Measurements from ENCODE around the gene PITPNM3. TPM values are rescaled to one million over a fixed set of nuclear protein-coding genes. Genes with fewer than 3 reads are reported as not detected.

PITPNM3 gene
- total RNA-seq, 1 donor from 2014 or later: 15.6 TPM

DNA sequence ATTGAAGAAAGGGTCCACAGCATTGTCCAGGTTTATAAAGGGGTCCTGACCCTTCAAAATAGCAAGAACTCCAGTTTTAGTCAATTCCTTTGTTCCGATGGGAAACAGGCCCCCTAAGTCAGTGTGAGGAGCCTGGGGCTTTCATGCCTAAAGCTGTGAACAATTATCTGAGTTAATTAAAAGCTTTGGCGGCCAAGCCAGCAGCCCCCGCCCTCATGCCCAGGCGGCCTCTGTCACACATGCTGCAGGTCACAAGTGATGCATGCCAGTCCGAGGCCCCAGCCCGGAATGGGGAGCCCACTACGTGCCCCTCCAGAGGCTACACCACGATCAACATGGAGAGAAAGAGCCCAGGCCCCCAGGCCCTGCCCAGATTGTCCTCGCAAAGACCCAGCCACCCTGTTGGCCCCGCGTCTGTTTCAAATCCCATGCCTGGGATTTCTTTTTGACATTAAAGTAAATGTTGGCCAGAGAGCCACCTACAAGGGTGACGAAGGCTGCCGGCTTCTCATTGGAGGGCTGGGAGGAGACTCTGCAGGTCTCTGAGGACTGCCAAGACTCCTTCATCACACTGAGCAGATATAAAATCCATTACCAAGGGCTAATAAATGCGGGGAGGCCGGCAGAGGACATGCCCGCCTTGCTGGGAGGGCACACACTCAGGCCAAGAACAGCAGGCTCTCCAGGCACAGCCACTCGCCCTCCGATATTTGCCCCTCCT is 14.5 kb upstream of the PITPNM3 start:
- Histone ChIP-seq H3K4me1 (peaks cover 14% of the 10 kb centered on the region), H3K9me3 (no peaks in the 10 kb centered on the region), H3K36me3 (no peaks in the 10 kb centered on the region), H3K27ac (no peak overlapping the region), H3K27me3 (no peaks in the 10 kb centered on the region), H3K4me3 (no peak overlapping the region)
- ATAC-seq (no peak), DNase-seq (no peak)
- TF ChIP-seq, protein P1, sequence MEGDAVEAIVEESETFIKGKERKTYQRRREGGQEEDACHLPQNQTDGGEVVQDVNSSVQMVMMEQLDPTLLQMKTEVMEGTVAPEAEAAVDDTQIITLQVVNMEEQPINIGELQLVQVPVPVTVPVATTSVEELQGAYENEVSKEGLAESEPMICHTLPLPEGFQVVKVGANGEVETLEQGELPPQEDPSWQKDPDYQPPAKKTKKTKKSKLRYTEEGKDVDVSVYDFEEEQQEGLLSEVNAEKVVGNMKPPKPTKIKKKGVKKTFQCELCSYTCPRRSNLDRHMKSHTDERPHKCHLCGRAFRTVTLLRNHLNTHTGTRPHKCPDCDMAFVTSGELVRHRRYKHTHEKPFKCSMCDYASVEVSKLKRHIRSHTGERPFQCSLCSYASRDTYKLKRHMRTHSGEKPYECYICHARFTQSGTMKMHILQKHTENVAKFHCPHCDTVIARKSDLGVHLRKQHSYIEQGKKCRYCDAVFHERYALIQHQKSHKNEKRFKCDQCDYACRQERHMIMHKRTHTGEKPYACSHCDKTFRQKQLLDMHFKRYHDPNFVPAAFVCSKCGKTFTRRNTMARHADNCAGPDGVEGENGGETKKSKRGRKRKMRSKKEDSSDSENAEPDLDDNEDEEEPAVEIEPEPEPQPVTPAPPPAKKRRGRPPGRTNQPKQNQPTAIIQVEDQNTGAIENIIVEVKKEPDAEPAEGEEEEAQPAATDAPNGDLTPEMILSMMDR (IDR thresholded peaks at IDR 0.05): no peak
- intact Hi-C loops (cut with DNase I): no loop called here

DNA sequence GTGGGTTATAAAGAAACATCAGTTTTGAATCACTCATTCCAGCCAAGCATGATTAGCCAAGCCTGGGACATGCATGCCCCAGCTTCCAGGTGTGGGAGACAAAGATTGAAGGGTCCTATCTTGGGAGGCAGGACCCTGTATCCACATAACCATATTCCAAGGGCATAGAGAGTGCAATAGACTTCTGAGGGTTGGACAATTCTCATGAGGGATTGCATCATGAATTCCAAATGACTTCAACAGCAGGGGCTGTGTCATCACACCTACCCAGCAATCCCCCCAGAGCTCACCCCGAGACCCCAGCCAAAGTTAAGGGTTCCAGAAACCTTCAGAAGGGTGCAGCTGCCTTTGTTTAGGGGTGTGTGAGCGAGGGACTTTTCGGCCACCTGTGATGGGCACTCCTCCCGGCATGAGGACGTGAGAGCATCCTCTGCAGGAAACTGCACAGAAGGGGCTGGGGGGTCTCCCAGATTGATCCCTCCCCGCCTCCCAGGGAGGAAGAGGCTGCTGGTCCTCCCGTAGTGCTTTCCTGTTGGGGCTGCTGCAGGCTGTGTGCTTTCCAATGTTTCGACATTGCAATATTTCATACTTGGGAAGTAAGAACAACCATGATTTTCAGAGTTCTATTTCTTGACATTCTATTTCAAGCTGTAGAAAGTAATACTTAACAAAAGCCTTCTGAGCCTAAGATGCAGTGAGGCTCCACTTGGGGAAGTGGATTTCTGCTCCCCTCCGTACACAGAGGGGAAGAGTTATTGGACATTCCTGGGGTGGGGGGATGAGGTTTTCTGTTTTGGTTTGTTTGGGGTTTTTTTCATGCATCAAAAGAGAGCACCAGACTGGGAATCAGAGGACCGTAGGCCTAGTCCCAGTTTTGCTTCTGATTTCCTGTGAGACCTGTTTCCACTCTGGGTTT is 13.3 kb upstream of the PITPNM3 start:
- Histone ChIP-seq H3K36me3 (no peaks in the 10 kb centered on the region), H3K4me1 (peaks cover under 1% of the 10 kb centered on the region), H3K27me3 (no peaks in the 10 kb centered on the region), H3K27ac (no peak overlapping the region), H3K4me3 (no peak overlapping the region), H3K9me3 (no peaks in the 10 kb centered on the region)
- ATAC-seq: no peak
- TF ChIP-seq, protein P1 (IDR thresholded peaks at IDR 0.05): no peak
- no peak for DNase-seq
- intact Hi-C loops (cut with DNase I): no loop called here

DNA sequence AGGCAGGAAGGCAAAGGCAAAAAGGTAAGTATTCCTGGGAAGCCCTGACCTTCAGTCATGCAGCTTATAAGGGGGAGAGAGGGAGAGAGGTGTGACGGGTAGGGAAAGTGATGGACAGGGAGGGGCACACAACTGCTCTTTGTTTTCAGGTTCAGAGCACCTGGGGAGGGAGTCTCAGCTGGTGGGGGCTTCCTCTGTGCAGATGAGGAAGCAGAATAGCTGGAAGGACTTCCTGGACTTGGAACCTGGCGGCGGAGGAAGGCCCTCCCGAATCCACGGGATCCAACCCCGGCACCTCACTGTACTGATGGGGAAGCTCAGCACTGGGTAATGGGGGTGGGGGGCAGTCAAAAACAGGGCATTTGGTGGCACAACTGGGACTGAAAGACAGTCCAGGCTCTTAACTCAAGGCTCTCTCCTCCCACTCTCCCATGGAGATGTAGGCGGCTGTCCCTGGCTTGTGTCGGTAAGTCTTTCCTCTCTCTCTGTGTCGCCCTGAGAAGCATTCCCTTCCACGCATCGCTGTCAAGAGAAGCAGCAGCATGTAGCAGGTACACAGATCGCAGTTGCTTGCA is 11.9 kb upstream of the PITPNM3 start:
- no peak for ATAC-seq
- H3K27ac ChIP-seq: peak overlapping the region; percentile 55
- intact Hi-C loops (cut with DNase I): no loop called here

DNA sequence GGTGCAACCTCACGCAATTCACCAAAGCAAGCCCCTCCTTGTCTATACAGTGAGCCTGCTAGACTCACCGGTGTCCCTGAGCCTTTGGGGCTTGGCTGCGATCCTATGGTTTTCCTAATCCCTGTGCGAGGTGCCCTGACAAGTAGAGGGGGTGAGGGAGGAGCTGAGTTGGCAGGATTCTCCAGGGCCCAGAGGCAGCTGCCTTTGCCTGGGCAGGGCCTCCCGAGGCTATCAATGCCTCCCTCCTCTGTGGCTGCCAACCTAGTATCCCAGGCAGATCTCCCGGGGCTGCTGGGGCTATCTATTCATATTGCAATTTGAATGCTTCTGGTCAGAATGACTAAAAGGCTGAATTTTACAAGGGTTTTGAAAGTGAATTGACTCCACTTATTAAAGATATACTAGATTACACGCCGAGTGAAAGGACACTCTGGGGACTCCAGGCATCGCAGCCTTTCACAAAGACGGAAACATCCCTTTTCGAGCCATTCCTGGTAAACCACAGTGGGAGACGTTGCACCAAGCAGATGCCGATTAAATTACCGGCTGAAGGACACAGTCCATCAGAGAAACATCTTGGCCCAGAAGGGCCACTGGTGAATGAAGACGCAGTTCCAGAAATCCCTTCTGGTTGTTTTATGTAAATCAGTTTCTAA is 11.3 kb upstream of the PITPNM3 start:
- ATAC-seq (peak; percentile 88), DNase-seq (peak; percentile 77)
- Histone ChIP-seq H3K27me3 (no peaks in the 10 kb centered on the region), H3K27ac (peak overlapping the region; percentile 55), H3K9me3 (no peaks in the 10 kb centered on the region), H3K4me1 (no peaks in the 10 kb centered on the region), H3K4me3 (no peak overlapping the region), H3K36me3 (no peaks in the 10 kb centered on the region)
- TF ChIP-seq, protein P1 (IDR thresholded peaks at IDR 0.05): no peak
- intact Hi-C loops (cut with DNase I): no loop called here

More for the DNA sequence above, 11.9 kb upstream of the PITPNM3 start:
- H3K27me3 ChIP-seq: no peaks in the 10 kb centered on the region
- H3K9me3 ChIP-seq: no peaks in the 10 kb centered on the region
- H3K4me3 ChIP-seq: no peak overlapping the region
- H3K4me1 ChIP-seq: no peaks in the 10 kb centered on the region
- DNase-seq: no peak
- H3K36me3 ChIP-seq: no peaks in the 10 kb centered on the region
- TF ChIP-seq, protein P1 (IDR thresholded peaks at IDR 0.05): no peak

DNA sequence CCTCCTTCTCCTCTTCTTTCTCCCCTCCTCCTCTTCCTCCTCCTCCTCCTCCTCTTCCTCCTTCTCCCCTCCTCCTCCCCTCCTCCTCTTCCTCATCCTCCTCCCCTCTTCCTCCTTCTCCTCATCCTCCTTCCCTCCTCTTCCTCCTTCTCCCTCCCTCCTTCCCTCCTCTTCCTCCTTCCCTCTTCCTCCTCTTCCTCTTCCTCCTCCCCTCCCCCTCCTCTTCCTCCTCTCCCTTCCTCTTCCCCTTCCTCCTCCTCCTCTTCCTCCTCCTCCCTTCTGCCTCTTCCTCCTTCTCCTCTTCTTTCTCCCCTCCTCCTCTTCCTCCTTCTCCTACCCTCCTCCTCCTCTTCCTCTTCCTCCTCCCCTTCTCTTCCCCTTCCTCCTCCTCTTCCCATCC is 5.1 kb upstream of the PITPNM3 start:
- no peak for DNase-seq
- H3K9me3 ChIP-seq: no peaks in the 10 kb centered on the region
- intact Hi-C loops (cut with DNase I): no loop called here
- H3K27me3 ChIP-seq: no peaks in the 10 kb centered on the region
- no peak overlapping the region for H3K27ac ChIP-seq
- peaks cover 14% of the 10 kb centered on the region for H3K4me1 ChIP-seq
- no peaks in the 10 kb centered on the region for H3K36me3 ChIP-seq
- ATAC-seq: no peak
- TF ChIP-seq, protein P1 (IDR thresholded peaks at IDR 0.05): no peak
- H3K4me3 ChIP-seq: no peak overlapping the region

Data from upper lobe of right lung (tissue), 1 donor.